ENCODE data around the gene SLX4IP. TPM values are rescaled to one million over a fixed set of nuclear protein-coding genes. Genes with fewer than 3 reads are reported as not detected.

SLX4IP gene
- polyA plus RNA-seq, 3 donors = 0.76 to 2.5 (median 1.1) TPM

- Mint-ChIP-seq H3K4me1 (peaks cover 51% of the 10 kb centered on the region), H3K36me3 (peaks cover 6 to 7% of the 10 kb centered on the region in 2 donors), H3K27me3 (ENCODE audit: low read depth in 3 of 3) (peaks cover 2 to 3% (median 2%) of the 10 kb centered on the region in 3 donors), H3K9me3 (peaks cover 0 to 2% (median 0%) of the 10 kb centered on the region in 7 donors), H3K4me3 (no peak overlapping the region), H3K27ac (peak overlapping the region in 4 of 7 donors; percentile 24 to 79 (median 53))
- no peak overlapping the region for H2AFZ ChIP-seq (ENCODE audit: insufficient read depth, low read depth, low read length, poor library complexity, severe bottlenecking)
- no peak overlapping the region for H3K4me2 ChIP-seq (replicated peaks; ENCODE audit: extremely low read depth, low read length, poor library complexity, severe bottlenecking)
- intact Hi-C loops (cut with micrococcal nuclease) = loop anchor here (5.0 to 10.0 kb wide), 2 partner anchors 36 to 78 kb away; partner anchors contain the start of genes MKKS (in 1 of the 2) and SLX4IP (in 1 of the 2)
- no peaks in the 10 kb centered on the region for H3K27me3 ChIP-seq (ENCODE audit: control insufficient read depth in 2 of 2, insufficient read depth in 2 of 2, low read length in 2 of 2)
- H3K79me2 ChIP-seq (ENCODE audit: insufficient read depth, low read length) = peaks cover 33% of the 10 kb centered on the region
- no peak overlapping the region for H3K4me3 ChIP-seq (replicated peaks in 1 of 3; ENCODE audit: low read depth in 2 of 3, low read length in 3 of 3)
- no peak overlapping the region for H3K9ac ChIP-seq (ENCODE audit: insufficient read depth, low read length, poor library complexity, severe bottlenecking)
- 38% methylated on average over 1 of the region's 2 CpGs for WGBS (ENCODE audit: insufficient coverage)
- no peaks in the 10 kb centered on the region for H3K9me3 ChIP-seq (replicated peaks in 1 of 2; ENCODE audit: control insufficient read depth in 1 of 2, insufficient read depth in 1 of 2, low read length in 2 of 2)
- H4K20me1 ChIP-seq (ENCODE audit: insufficient read depth, low read length) = no peaks in the 10 kb centered on the region
- H3K36me3 ChIP-seq (replicated peaks in 1 of 2; ENCODE audit: control insufficient read depth in 1 of 2, insufficient read depth in 2 of 2, low read length in 2 of 2) = no peaks in the 10 kb centered on the region
- H3K27ac ChIP-seq (ENCODE audit: low read depth in 1 of 2, low read length in 2 of 2) = no peak overlapping the region
- peaks cover 39 to 46% of the 10 kb centered on the region in 2 donors for H3K4me1 ChIP-seq (ENCODE audit: control insufficient read depth in 1 of 2, insufficient read depth in 2 of 2, low read length in 2 of 2)
- TF ChIP-seq, protein P1, sequence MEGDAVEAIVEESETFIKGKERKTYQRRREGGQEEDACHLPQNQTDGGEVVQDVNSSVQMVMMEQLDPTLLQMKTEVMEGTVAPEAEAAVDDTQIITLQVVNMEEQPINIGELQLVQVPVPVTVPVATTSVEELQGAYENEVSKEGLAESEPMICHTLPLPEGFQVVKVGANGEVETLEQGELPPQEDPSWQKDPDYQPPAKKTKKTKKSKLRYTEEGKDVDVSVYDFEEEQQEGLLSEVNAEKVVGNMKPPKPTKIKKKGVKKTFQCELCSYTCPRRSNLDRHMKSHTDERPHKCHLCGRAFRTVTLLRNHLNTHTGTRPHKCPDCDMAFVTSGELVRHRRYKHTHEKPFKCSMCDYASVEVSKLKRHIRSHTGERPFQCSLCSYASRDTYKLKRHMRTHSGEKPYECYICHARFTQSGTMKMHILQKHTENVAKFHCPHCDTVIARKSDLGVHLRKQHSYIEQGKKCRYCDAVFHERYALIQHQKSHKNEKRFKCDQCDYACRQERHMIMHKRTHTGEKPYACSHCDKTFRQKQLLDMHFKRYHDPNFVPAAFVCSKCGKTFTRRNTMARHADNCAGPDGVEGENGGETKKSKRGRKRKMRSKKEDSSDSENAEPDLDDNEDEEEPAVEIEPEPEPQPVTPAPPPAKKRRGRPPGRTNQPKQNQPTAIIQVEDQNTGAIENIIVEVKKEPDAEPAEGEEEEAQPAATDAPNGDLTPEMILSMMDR (IDR thresholded peaks at IDR 0.05) = no peak
- DNase-seq = no peak
Measured at GRCh38 chr20:10513061-10513460, 78.0 kb downstream of the SLX4IP start.

DNA sequence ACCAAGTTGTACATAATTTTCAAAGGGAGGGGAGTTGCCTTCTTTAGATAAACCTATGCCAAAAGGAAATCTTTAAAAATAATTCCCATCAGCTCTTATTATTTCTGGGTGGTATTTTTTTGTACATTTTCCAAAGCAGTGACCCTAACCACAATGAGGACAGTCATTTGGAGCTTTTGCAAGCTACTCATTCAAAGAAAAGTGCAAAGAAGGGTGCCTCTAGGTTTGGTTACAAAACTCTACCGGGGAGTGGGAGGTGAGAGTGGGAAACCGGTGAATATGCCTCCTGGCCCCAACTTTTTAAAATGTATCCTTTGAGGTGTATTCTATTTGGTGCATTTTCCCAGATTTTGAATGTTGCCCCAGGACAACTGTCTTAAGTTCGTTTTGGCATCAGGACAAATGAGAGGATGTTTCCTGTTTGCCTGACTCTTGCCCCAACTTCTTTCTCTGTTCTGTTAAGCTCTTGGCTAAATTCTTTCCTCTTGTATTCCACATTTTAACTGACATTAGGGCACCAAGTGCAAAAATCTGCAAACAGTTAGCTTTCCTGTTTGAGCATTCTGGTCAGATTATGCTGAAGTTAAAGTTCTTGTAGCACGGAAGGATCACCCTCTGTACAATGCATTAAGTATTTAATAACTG is 78.9 kb downstream of the SLX4IP start:
- H3K27ac ChIP-seq (ENCODE audit: low read depth in 1 of 2, low read length in 2 of 2) = peak overlapping the region in 1 of 2 donors; percentile 11
- no peaks in the 10 kb centered on the region for H3K36me3 ChIP-seq (replicated peaks in 1 of 2; ENCODE audit: control insufficient read depth in 1 of 2, insufficient read depth in 2 of 2, low read length in 2 of 2)
- no peaks in the 10 kb centered on the region for H3K9me3 ChIP-seq (replicated peaks in 1 of 2; ENCODE audit: control insufficient read depth in 1 of 2, insufficient read depth in 1 of 2, low read length in 2 of 2)
- H3K27me3 Mint-ChIP-seq (ENCODE audit: low read depth in 3 of 3) = peaks cover 0 to 3% (median 2%) of the 10 kb centered on the region in 3 donors
- H3K9me3 Mint-ChIP-seq = peaks cover 0 to 2% (median 0%) of the 10 kb centered on the region in 7 donors
- TF ChIP-seq, protein P1 (IDR thresholded peaks at IDR 0.05) = no peak
- intact Hi-C loops (cut with micrococcal nuclease) = loop anchor here (5.0 to 10.0 kb wide), 2 partner anchors 37 to 79 kb away; partner anchors contain the start of genes MKKS (in 1 of the 2) and SLX4IP (in 1 of the 2)
- peaks cover 29 to 38% of the 10 kb centered on the region in 2 donors for H3K4me1 ChIP-seq (ENCODE audit: control insufficient read depth in 1 of 2, insufficient read depth in 2 of 2, low read length in 2 of 2)
- DNase-seq = no peak
- no peaks in the 10 kb centered on the region for H3K27me3 ChIP-seq (ENCODE audit: control insufficient read depth in 2 of 2, insufficient read depth in 2 of 2, low read length in 2 of 2)
- no peaks in the 10 kb centered on the region for H4K20me1 ChIP-seq (ENCODE audit: insufficient read depth, low read length)
- 7% methylated on average over 3 of the region's 4 CpGs for WGBS (ENCODE audit: insufficient coverage)
- H3K4me2 ChIP-seq (replicated peaks; ENCODE audit: extremely low read depth, low read length, poor library complexity, severe bottlenecking) = no peak overlapping the region
- peak overlapping the region; percentile 30 for H2AFZ ChIP-seq (ENCODE audit: insufficient read depth, low read depth, low read length, poor library complexity, severe bottlenecking)
- peaks cover 6 to 7% of the 10 kb centered on the region in 2 donors for H3K36me3 Mint-ChIP-seq
- H3K79me2 ChIP-seq (ENCODE audit: insufficient read depth, low read length) = peaks cover 28% of the 10 kb centered on the region
- H3K4me3 ChIP-seq (replicated peaks in 1 of 3; ENCODE audit: low read depth in 2 of 3, low read length in 3 of 3) = no peak overlapping the region
- no peak overlapping the region for H3K9ac ChIP-seq (ENCODE audit: insufficient read depth, low read length, poor library complexity, severe bottlenecking)
- no peak overlapping the region for H3K4me3 Mint-ChIP-seq
- peak overlapping the region in 4 of 7 donors; percentile 12 to 76 (median 62) for H3K27ac Mint-ChIP-seq
- peaks cover 42% of the 10 kb centered on the region for H3K4me1 Mint-ChIP-seq

Measured in CD14-positive monocyte (primary cell).